Middle frontal gyrus (tissue), 1 donor: ENCODE measurements around the gene C11orf24.
"Not testable (repeated sequence)": the region's sequence is repeated elsewhere in the genome, so short reads cannot be mapped to it uniquely, and the experiment has no call there.

Experiments
- DNase-seq: peaks from one replicate; pipeline ENCODE4 v3.0.0-alpha.2; 2015; ENCODE audit warnings: low spot score; ENCODE audit errors: extremely low spot score

C11orf24 gene

DNA sequence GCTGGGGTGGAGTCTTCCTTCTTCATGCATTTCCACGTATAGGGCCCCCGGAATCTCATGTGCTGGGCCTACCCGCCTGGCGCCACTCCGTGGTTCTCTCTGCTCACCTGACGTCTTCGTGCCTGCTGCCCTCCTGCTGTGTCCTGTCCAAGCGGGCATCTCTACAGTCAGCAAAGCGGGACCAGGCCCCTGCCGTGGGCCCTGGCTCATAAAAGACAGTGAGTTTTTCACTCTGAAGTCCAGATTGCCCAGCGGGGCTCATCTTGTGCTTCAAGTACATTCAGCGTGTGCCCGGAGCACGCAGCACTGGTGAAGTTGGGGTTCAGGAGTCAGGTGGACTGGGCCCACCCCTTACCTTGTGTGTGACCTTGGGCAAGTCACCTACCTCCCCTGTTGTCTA is 17.4 kb downstream of the C11orf24 start:
- DNase-seq, result no peak

DNA sequence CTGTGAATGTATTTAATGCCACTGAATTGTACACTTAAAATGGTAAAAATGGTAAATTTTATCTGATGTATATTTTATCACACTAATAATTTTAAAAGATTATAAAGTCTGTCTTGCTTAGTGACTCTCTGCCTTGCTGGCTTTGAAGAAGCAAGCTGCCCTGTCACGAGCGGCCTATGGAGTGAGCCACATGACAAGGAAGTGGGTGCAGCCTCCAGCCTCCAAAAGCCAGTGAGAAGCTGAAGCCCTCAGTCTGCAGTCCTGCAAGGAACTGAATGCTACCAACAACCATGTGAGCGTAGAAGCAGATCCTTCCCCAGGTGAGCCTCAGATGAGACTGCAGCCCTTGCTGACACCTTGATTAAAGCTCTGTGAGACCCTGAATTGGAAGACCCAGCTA is 20.0 kb downstream of the C11orf24 start:
- no peak for DNase-seq

DNA sequence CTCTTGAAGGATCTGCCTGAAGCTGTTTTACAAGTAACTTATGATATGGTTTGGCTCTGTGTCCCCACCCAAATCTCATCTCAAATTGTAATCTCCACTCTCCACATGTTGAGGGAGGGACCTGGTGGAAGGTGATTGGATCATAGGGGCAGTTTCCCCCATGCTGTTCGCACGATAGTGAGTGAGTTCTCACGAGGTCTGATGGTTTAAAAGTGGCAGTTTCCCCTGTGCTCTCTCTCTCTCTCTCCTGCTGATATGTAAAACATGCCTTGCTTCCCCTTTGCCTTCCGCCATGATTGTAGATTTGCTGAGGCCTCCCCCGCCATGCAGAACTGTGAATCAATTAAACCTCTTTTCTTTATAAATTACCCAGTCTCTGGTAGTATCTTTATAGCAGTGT is 26.9 kb downstream of the C11orf24 start:
- not testable (repeated sequence) for DNase-seq

DNA sequence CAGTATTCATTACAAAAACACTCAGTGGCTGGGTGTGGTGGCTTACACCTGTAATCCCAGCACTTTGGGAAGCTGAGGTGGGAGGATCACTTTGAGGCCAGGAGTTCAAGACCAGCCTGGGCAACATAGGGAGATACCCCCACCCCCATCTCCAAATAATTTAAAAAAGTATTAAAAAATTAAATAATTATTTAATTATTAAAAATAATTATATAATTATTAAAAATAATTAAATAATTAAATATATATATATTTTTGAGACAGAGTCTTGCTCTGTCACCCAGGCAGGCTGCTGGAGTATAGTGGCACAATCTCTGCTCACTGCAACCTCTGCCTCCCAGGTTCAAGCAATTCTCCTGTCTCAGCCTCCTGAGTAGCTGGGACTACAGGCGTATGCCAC is 27.9 kb downstream of the C11orf24 start:
- not testable (repeated sequence) for DNase-seq

DNA sequence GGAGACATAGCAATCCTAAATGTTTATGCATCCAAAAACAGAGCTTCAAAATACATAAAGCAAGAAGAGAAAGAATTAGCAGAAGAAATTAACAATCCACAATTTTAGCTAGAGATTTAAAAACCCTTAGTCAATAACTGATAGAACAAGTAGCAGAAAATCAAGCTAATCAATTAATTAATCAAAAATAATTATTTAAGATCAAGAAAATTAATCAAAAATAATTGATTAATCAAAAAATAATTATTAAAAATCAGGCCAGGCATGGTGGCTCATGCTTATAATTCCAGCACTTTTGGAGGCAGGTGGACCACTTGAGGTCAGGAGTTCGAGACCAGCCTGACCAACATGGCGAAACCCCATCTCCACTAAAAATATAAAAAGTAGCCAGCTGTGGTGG is 29.2 kb downstream of the C11orf24 start:
- DNase-seq, result no peak

DNA sequence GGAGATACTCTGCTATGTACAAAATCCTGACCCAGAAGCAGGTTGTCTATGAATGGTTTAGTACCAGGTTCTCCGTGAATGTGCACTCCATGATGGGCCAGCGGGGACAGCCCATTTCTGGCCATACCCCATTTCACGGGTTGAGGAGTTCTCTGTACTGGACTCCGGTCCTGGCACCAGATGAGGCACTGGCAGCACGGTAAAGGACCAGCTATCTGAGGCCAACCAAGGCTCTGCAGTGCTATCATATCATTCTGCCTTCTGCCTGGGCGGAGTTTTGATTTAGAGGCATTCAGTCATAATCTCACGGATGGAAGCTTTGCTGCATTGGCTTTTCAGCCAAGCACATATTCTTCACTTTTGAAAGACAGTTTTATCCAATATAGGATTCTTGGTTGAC is 40.2 kb downstream of the C11orf24 start:
- no peak for DNase-seq

DNA sequence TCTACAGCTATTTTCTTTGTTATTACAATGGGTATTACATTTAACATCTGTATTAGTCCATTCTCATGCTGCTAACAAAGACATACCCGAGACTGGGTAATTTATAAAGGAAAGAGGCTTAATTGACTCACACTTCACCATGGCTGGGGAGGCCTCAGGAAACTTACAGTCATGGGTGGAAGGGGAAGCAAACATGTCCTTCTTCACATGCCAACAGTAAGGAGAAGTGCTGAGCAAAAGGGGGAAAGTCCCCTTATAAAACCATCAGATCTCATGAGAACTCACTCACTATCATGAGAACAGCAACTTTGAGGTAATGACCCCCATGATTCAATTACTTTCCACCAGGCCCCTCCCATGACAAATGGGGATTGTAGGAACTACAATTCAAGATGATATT is 42.2 kb downstream of the C11orf24 start:
- DNase-seq, result no peak

DNA sequence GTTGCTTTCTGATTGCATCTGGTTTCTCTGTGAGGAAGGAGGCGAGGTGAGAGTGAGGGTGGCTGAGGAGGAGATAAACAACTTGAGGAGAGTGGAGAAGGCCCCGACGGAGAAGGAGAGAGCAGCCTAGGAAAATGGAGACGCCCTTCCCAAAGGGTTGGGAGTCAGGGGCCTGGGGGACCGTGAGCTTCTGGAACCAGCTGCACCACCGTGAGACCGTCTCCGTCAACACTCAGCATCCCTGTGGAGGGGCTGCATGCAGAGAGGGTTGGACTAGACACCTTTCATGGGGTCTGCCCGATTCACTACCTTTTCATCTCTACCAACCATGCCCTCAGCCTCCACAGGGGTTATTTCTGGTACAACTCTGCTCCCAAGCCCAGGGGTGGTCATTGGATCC is 45.4 kb downstream of the C11orf24 start:
- DNase-seq, result no peak

DNA sequence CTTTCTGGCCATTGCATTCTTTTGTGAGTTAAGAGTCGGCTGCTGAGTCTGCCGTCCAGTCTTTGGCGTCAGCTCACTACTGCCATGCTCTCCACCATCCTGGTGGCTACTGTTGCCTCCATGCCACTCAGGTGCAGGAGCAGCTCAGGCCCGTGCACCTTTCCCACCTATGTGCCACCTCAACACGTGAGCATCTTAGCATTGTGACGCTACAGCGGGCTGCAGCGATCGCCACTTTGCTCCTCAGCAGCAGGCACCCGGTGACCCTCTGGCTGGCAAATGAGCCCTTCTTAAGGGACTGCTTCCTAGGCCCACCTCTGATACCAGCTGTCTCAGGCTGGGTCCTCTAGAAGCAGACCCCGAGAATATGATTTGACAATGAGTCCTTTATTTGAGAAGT is 47.2 kb downstream of the C11orf24 start:
- DNase-seq, result no peak

DNA sequence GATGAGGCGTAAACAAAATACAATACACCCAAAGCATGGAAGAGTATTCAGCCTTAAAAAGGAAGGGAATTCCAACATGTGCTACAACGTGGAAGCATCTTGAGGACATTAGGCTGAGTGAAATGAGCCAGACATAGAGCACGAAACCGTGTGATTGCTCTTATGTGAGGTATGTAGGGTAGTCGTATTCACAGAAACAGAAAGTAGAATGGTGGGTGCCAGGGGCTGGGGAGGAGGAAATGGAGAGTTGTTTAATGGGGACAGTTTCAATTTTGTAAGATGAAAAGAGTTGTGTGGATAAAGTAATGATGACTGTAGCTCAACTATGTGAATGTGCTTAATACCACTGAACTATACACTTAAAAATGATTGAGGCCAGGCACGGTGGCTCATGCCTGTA is 48.5 kb downstream of the C11orf24 start:
- DNase-seq, result no peak

DNA sequence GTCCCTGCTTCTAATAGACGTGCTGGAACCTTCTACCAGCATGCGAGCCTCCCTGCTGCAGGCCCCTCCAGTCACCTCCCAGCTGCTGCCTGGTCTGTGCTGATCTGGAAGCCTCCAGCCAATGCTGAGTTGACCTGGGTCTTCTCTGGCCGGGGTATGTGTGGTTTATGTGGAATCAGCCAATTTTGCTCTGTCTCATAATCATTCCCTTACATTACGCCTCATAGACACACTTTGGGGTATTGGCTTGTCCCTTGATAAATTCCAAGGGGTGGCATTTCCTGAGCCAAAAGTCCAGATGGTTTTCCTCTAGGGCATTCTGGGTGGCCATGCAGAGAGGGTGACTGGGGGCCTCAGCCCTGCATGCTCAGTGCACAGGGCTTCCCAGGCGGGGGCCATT is 50.4 kb downstream of the C11orf24 start:
- DNase-seq, result no peak

DNA sequence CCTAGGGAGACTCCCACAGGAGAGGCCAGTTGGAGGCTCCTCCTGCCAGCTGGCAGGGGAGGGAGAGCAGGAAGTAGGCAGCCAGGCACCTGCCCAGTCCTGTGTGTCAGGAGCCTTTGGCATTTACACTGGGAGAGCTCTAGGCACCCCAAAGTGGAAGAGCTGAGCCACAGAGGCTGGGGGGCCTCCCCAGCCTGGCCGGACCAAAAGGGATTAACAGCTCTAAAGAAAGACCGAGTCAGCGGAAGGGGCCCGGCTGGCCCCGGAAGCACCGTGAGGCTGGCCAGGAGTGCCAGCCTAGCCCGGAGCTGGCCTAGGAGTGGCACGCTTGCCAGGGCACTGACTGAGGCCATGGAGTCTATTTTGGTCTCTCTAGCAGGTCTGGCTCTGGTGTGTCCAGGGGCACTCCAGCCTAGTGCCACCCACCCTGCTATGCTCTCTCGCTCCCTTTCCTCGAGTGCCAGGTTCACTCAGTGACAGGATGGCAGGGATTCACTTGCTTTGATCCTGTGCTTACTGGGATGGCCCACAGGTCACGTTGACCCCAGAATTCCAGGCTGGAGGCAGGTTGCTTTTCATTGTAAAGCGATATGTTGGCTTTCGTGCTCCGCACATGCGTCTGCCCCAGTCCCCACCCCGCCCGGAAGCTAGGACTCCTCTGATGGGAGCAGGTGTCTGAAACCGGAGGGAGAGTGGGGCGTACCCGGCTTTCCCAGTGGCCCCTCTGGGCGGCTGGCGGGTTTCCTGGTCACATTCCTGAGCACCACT is 55.4 kb downstream of the C11orf24 start:
- DNase-seq, result no peak

DNA sequence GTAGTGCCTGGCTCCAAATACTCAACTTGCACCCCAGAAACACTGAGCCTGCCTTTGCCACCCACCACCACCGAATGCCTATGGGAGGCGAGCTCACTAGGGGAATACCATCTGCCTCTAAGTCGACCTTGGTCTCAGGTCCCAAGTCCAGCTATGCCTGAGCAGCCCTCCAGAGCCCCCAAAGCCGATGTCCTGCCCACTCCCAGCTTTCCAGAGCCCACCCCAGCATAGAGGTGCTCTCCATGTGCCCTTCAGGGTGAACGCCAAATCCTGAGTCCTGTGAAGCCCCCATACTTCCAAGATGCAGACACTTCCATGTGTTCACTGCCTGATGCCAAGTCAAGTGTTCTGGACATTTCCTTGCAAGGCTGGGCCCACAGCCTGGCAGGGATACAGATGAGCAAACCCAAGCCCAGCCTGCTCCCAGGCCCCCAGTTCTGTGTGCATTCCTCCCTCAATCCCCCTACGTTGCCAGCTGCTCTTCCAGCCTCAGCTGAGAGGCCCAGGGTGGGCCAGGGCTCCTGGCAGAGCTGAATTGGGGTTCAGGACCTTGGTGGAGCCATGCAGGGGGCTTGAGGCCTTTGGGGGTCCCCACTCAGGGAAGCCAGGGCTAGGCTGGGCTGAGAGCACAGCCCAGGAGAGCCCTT is 56.1 kb downstream of the C11orf24 start:
- no peak for DNase-seq

DNA sequence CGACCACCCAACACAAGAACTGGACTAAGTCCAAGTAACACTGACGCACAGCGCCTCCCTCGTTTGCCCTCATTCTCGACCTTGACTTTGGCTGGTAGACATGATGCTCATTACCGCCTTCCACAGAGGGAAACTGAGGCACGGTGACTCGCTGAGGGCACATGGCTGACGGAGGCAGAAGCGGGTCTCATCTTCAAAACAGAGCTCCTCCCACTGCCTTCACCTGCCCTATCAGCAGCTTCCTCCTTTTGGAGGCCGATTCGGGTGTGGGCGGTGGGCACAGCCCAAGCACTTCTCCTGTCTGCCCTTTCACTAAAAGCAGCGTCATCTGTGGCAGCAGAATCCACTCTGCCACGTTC is 56.7 kb downstream of the C11orf24 start:
- no peak for DNase-seq

DNA sequence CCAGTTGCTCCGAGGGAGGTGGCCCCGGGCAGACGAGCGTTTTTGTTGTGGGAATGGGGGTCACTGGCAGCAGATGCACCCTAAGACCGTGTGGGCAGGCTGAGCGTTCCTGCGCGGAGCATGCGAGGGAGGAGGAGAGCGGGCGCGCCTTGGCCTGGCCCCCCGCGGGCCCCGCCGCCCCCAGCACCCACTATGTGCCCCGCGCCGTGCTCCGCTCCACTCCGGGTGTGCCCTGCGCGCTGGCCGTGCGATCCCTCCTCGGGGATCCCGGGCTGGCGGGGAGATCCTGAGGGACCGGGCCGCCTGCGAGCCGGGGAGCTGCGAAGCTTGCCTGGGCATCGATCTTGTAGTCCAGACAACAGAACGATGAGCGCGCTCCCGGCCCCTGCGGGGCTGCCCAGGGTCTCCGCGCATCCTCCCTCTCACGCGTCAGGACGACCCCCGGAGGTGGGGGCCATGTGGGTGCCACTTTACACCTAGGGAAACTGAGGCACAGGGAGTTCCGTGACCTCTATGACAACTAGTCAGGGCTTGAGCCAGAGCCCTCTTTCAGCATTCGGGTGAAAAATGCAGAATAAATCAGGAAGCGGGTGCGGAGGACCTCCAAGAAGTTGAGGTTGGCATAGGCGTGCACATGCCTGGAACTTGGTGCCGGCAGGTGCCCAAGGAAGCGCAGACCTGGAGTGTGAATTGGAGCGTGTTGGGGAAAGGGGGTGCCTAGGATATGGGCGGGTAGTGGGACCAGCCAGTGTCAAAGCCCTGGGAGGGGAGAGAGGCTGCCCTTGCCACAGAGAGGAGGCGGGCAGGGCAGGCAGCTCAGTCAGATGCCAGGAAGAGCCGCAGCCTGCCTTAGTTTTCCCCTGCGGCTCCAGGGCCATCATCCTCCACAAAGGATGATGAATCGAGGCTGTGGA is 57.3 kb downstream of the C11orf24 start:
- DNase-seq, result no peak

DNA sequence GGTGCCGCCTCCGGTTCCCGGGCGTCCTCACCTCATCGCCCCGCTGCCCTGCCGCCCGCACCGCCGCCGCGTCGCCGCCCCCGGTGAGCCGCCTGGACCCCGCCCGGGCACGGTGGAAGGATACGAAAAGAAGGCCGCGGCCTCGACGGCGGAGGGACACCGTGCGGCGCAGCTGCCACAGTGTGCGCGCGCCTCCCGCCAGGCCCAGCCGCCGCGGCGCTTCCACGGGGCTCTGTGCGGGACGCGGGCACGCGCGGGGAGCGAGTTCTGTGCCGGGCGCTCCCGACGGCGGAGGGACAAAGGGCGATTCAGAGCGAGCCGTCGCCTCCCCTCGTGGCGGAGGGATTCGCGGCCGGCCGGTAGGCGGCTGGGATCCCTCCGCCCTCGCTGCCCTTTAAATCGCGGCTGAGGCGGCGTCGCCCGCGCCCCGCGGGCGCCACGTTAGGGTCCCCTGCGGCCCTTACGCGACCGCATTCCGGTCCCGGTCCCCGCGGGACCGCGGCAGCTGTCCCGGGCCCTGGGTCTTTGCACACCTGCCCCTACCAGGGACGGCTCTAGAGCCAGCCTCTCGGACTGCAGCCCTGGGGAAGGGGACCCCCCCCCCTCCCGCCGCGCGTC is 58.1 kb downstream of the C11orf24 start:
- DNase-seq, result peak; percentile 88

DNA sequence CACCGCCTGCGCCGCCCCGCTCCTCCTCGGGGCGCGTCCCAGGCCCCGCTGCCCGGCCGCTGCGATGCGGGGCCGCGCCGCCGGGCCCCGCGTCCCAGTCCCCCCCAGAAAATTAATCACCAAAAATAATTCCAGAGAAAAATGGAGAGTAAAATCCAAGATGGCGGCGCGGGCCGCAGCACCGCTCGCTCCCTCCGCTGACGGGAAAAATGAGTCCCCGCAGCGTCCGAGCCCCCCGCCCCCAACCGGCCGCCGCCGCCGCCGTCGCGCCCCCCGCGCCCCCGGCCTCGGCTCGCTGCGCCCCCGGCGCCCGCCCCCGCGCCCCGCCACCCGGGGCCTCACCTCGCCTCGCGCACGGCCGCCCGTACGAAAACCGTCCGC is 58.6 kb downstream of the C11orf24 start, which contains the start of gene KMT5B:
Gene KMT5B (minus strand): TSS at position 162 of the 381 bp plus-strand sequence. CDS start 23,220 bp downstream, outside the sequence.
- no peak for DNase-seq

DNA sequence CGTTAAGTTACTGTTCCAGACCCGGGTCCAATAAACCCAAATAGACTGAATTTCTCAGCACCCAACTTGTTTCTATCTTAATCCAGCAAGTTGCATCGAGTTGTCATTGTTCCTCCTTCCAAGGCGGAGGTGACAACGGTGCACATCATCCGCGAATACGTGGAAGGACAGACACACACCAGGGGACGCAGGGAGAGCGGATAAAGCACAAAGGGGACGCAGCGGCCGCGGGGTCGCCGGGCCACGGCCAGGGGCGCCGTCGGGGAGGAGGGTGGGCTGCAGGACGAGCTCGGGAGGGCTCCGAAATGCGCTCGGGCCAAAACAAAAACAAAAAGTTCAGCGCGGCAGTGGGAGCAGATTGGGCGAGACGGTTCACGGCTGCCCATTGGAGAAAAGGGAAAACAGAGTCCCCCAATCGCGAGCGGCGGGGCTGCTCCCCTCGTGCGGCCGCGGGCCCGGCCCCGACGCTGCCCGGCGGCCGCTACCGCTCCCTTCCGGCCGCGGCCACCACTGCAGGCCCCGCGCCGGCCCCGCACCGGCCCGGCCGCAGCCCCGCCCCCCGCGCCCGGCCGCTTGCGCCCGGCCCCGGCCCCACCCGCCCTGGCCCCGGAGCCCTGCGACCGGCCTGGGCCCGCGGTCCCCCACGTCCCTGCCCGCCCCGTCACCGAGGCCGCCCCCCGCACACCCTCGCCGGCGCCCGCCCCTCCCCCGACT is 59.2 kb downstream of the C11orf24 start:
- DNase-seq, result no peak

DNA sequence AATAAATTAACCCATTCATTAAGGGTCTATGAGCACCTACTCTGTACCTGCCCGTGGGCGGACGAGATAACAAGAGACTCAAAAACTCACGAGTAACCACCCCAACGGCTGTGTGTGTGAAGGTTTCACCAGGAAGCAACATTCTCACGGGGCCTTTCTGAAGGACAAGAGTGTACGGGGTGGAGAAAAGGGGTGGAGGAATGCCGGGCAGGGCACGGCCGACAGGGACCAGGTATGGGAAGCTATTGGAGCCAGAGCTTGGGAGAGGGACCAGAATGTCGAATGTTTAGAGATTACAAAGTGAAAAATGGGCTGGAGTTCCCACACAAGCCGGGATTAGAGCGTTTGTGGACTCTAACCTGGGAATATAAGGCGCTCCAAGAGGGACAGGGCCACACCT is 60.2 kb downstream of the C11orf24 start:
- DNase-seq, result no peak
